Ectodermal cell (in vitro differentiated cells): Measurements from ENCODE around the gene SRRT.
A peak's percentile ranks its signal among the peaks of the same experiment; 100 is the strongest.
"Not testable (repeated sequence)": the region's sequence is repeated elsewhere in the genome, so short reads cannot be mapped to it uniquely, and the experiment has no call there.

ENCODE experiments used
- H3K27ac ChIP-seq: 2 replicates; pipeline ENCODE4 v1.7.0; 2013; ENCODE audit warnings: mild to moderate bottlenecking, low read depth, low read length; ENCODE audit not compliant: insufficient read depth, poor library complexity, severe bottlenecking
- H3K27me3 ChIP-seq: 2 replicates; pipeline ENCODE4 v1.7.0; 2013; ENCODE audit warnings: mild to moderate bottlenecking, low read length; ENCODE audit not compliant: insufficient read depth, control insufficient read depth, poor library complexity, severe bottlenecking
- H3K36me3 ChIP-seq: one replicate; pipeline ENCODE4 v1.7.0; 2013; ENCODE audit warnings: low read length; ENCODE audit not compliant: control insufficient read depth, insufficient read depth
- H3K4me1 ChIP-seq: one replicate; pipeline ENCODE4 v1.7.0; 2013; ENCODE audit warnings: low read length; ENCODE audit not compliant: control insufficient read depth, insufficient read depth
- H3K4me3 ChIP-seq: 2 replicates; pipeline ENCODE4 v1.7.0; 2013; ENCODE audit warnings: low read depth, low read length, control low read depth; ENCODE audit not compliant: insufficient read depth
- H3K9me3 ChIP-seq: 2 replicates; pipeline ENCODE4 v1.7.0; 2013; ENCODE audit warnings: mild to moderate bottlenecking, low read length, moderate library complexity; ENCODE audit not compliant: control insufficient read depth
- WGBS, 2 experiments: methylation state at CpG; one replicate each; pipeline ENCODE4 v1.1.7; 2013; ENCODE audit warnings: missing lambda C conversion rate in 2 of 2; 5-methylcytosine and 5-hydroxymethylcytosine counted together

The SRRT gene

DNA sequence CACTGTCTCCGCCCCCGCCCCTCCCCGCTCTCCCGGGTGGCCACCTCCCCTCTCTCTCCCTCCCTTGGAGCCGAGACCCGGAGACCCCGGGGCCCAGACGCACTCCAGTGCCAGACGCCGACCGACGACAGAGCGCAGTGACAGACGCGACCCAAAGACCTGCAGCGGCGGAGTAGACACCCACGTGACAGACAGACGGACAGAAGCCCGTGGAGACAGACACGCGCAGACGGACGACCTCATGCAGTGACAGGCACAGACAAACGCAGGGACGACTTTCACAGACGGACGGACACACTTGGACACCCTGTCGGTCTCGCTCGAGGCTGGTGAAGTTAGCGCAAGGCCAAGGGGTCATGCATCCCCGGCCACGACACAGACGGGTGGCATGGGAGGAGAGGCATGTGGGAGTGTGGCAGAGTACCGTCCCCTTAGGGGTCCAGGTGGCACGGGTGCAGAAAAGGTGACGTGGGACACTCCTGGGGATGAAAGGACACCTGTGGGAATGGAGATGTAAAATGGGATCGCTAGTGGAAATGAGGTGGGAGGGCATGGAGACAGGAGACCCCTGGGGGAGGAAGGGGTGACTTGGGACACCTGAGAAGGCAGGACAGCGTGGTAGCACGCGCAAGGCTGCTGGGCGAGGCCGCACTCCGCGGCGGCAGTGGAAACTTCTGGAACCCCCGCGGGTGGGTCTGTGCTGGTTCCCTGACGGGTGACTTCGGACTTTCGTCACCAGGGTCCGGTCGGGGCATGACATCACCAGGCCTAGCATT, 21.2 kb downstream of the SRRT start:
- Histone ChIP-seq H3K27me3 (peaks cover 36% of the 10 kb centered on the region), H3K27ac (no peak overlapping the region), H3K9me3 (no peaks in the 10 kb centered on the region), H3K4me1 (peaks cover 16% of the 10 kb centered on the region), H3K4me3 (peak overlapping the region; percentile 18), H3K36me3 (no peaks in the 10 kb centered on the region)
- 5% methylated on average over 52 to 54 of the region's 54 CpGs for WGBS, 2 experiments

DNA sequence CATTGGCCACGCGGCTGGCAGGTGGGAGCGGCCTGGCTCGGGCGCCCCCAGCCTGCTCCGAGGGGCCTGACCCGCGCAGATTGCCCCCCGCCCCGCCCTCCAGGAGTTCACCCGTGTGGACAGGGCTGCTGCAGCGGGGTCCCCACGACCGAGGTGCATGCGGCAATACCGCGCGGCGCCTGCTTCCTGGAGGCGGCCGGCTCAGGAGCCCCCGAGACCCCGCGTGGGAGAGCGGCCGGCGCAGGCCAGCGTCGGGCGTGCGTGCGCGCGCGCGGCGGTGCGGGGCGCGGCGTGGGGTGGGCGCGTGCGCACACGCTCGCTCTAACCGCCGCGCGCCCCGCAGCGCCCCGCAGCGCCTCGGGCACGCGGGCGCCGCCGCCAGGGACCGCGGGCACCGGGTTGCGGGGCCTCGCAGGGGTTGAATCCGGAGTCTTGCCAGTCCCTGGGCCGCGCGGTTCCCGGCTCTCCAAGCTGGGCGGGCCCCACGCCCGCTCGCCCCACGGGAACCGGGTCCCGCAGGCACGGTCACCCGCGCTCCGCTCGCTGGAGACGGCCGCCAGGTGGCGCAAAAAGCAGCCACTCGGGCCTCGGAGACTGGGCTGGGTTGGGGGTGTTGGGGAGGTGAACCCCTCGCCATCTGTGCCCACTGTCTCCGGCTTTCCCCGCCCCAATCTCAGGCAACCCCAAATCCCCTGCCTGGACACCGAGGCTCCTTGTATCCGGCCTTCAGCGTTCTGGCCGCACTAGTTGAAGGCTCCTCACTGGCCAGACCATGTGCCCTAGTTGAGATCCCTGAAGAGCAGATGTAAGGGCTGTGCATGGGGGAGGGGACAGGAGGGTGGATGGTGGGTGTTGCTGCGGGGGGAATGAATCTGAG, 22.1 kb downstream of the SRRT start:
- 2 to 3% methylated on average over 95 of the region's 95 CpGs for WGBS, 2 experiments
- H3K27ac ChIP-seq, result no peak overlapping the region
- peak overlapping the region; percentile 18 for H3K4me3 ChIP-seq
- peaks cover 36% of the 10 kb centered on the region for H3K27me3 ChIP-seq
- peaks cover 16% of the 10 kb centered on the region for H3K4me1 ChIP-seq
- no peaks in the 10 kb centered on the region for H3K9me3 ChIP-seq
- no peaks in the 10 kb centered on the region for H3K36me3 ChIP-seq

DNA sequence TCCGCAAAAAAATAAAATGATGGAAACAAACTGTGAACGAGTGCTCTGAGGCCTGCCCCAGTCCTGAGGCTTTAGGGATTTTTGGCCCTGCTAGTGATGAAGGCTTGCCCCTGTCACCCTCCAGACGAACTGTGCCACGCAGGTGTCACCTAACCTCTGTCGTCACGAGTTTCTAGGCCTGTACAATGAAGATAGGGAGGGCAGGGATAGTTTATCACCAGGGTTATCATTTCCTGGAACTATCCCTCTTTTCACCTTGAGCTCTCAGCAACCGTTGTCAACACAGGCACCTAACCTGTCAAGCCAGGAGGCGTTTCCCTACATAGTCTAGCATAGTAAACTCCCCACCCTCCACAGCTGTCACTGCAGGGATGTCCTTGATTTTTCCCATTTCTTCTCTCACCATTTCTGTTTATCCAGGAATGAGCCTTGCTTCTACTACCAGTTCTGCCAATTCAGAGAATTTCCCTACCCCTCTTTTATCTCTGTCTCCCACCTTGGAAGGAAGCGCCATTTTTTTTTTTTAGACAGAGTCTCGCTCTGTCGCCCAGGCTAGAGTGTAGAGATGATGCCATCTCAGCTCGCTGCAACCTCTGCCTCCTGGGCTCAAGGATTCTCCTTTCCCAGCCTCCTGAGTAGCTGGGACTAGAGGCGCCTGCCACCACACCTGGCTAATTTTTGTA, 23.0 kb downstream of the SRRT start:
- no peak overlapping the region for H3K27ac ChIP-seq
- no peaks in the 10 kb centered on the region for H3K36me3 ChIP-seq
- peaks cover 36% of the 10 kb centered on the region for H3K27me3 ChIP-seq
- no peak overlapping the region for H3K4me3 ChIP-seq
- 88 to 90% methylated on average over 13 of the region's 13 CpGs for WGBS, 2 experiments
- no peaks in the 10 kb centered on the region for H3K9me3 ChIP-seq
- peaks cover 16% of the 10 kb centered on the region for H3K4me1 ChIP-seq

DNA sequence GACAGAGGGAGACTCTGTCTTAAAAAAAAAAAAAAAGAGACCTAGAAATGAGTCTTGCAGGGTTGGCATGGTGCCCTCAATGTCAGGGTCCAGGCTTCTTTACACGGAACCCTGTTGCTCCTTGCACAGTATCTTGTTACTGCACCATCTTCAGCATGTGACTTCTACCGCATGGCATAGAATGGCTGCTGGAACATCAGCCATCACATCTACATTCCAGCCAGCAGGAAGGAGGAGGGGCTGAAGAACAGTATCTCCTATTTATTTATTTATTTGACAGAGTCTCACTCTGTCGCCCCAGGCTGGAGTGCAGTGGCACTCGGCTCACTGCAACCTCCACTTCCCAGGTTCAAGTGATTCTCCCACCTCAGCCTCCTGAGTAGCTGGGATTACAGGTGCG, 24.5 kb downstream of the SRRT start:
- H3K9me3 ChIP-seq, result no peaks in the 10 kb centered on the region
- no peak overlapping the region for H3K4me3 ChIP-seq
- no peaks in the 10 kb centered on the region for H3K36me3 ChIP-seq
- H3K4me1 ChIP-seq, result peaks cover 6% of the 10 kb centered on the region
- WGBS, 2 experiments, result 90 to 94% methylated on average over 5 of the region's 5 CpGs
- H3K27ac ChIP-seq, result no peak overlapping the region
- H3K27me3 ChIP-seq, result peaks cover 33% of the 10 kb centered on the region

DNA sequence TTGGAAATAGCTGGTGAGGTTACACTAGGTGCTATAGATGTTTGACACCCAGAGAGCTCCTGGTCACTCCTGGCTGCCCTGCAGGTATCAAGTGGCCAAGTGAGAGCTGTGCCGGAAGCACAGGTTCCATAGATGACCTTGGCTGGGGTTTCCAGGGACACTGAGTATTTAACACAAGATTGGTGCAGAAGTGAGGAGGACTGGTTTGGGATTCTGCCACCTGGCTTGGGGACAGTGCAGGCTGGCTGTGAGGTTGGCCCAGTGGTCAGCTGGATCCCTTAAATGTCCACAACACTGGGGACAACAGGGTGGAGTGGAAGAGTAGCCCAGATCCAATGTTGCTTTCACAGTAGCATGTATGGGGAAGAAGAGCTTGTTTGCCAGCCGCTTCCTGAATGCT, 26.1 kb downstream of the SRRT start:
- WGBS, 2 experiments, result 97 to 100% methylated on average over 1 to 2 of the region's 2 CpGs
- H3K27ac ChIP-seq, result no peak overlapping the region
- H3K4me1 ChIP-seq, result no peaks in the 10 kb centered on the region
- H3K27me3 ChIP-seq, result peaks cover 21% of the 10 kb centered on the region
- no peaks in the 10 kb centered on the region for H3K36me3 ChIP-seq
- no peak overlapping the region for H3K4me3 ChIP-seq
- no peaks in the 10 kb centered on the region for H3K9me3 ChIP-seq

DNA sequence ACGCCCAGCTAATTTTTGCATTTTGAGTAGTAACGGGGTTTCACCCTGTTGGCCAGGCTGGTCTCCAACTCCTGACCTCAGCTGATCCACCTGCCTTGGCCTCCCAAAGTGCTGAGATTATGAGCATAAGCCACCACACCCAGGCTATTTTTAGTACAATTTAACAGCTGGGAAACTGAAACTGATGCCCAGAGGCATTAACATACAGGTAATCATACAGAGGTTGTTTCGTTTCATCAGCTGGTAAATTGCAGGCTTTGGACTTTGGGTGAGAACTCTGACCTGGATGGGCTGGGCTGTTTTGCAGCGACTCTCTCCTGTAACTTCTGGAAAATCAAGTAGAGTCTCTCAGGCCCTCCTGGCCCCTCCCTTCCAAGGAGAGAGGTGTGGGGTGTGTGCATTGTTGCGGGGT, 27.0 kb downstream of the SRRT start:
- H3K36me3 ChIP-seq, result no peaks in the 10 kb centered on the region
- no peak overlapping the region for H3K27ac ChIP-seq
- no peak overlapping the region for H3K4me3 ChIP-seq
- peaks cover 12% of the 10 kb centered on the region for H3K27me3 ChIP-seq
- H3K4me1 ChIP-seq, result no peaks in the 10 kb centered on the region
- no peaks in the 10 kb centered on the region for H3K9me3 ChIP-seq
- 88 to 94% methylated on average over 4 to 5 of the region's 5 CpGs for WGBS, 2 experiments

DNA sequence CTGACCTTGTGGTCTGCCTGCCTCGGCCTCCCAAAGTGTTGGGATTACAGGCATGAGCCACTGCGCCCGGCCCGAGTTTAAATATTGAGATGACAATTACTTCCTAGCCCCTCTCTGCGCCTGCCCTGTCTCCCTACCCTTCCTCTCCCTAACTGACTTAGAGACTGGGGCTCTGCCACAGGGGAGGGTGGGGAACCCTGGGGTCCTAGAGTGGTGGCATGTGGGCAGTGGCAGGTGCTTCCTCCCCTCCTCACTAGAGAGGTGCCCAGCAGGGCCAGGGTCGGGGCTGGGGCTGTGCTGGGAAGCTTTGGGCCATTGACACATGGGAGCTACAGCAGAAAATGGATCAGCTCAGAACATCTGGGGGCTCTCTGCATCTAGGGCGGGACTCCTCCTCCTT, 27.7 kb downstream of the SRRT start:
- no peak overlapping the region for H3K27ac ChIP-seq
- H3K4me3 ChIP-seq, result no peak overlapping the region
- H3K4me1 ChIP-seq, result no peaks in the 10 kb centered on the region
- H3K9me3 ChIP-seq, result no peaks in the 10 kb centered on the region
- H3K27me3 ChIP-seq, result peaks cover 4% of the 10 kb centered on the region
- H3K36me3 ChIP-seq, result no peaks in the 10 kb centered on the region
- WGBS, 2 experiments, result 85 to 91% methylated on average over 6 to 7 of the region's 7 CpGs

DNA sequence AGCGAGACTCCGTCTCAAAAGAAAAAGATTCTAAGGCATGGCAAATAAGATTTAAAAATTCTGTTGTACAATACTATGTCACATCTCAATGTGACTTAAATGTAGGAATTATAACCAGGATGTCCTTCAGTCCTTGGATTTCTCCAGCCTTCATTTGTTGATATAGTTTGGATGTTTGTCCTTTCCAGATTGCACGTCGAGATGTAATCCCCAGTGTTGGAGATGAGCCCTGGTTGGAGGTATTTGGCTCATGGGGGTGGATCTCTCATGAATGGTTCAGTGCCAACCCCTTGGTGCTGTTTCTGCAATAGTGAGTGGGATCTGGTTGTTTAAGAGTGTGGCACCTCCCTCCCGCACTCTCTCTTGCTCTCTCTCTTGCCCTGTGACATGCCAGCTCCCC, 33.6 kb downstream of the SRRT start:
- H3K9me3 ChIP-seq, result no peaks in the 10 kb centered on the region
- H3K4me3 ChIP-seq, result no peak overlapping the region
- 95 to 98% methylated on average over 5 of the region's 5 CpGs for WGBS, 2 experiments

DNA sequence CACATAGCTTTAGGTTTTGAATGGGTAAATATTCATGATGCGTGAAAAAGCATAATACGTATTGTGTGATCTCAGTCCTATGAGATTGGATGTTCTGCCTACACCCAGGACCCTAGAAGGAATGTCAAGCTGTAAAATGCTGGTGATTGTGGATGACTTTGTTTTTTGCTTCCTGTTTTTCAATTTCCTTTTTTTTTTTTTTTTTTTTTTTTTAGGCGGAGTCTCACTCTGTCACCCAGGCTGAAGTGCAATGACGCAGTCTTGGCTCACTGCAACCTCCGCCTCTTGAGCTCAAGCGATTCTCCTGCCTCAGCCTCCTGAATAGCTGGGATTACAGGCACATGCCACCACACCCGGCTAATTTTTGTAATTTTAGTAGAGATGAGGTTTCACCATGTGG, 35.5 kb downstream of the SRRT start:
- WGBS, 2 experiments, result 88 to 98% methylated on average over 7 of the region's 7 CpGs
- H3K27ac ChIP-seq, H3K27me3 ChIP-seq, H3K9me3 ChIP-seq, H3K4me1 ChIP-seq, H3K36me3 ChIP-seq, H3K4me3 ChIP-seq: not testable (repeated sequence)

More for the DNA sequence above, 33.6 kb downstream of the SRRT start:
- no peaks in the 10 kb centered on the region for H3K27me3 ChIP-seq
- no peak overlapping the region for H3K27ac ChIP-seq
- H3K36me3 ChIP-seq, result no peaks in the 10 kb centered on the region
- H3K4me1 ChIP-seq, result no peaks in the 10 kb centered on the region

DNA sequence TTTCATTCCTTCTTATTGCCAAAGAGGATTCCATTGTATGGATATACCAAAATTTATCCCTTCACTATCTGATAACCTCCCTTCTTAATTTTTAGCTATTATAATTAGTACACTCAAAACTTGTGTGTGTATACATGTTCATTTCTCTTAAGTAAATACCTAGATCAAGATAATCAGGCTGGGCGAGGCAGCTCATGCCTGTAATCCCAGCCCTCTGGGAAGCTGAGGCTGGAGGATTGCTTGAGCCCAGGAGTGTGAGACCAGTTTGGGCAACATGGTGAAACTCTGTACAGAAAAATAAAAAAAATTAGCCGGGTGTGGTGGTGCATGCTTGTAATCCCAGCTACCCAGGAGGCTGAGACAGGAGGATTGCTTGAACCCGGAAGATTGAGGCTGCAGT, 36.6 kb downstream of the SRRT start:
- Histone ChIP-seq H3K36me3 (no peaks in the 10 kb centered on the region), H3K27ac (no peak overlapping the region), H3K4me1 (no peaks in the 10 kb centered on the region), H3K9me3 (no peaks in the 10 kb centered on the region), H3K4me3 (no peak overlapping the region), H3K27me3 (no peaks in the 10 kb centered on the region)
- WGBS, 2 experiments, result 93 to 95% methylated on average over 3 of the region's 3 CpGs
